GM21528 (cell line): Measurements from ENCODE around the gene HOXA3.

ENCODE experiments used
- ATAC-seq: cut with Tn5 transposase; IDR thresholded peaks from one replicate; pipeline ENCODE4 v1.9.1; 2021; ENCODE audit warnings: mild to moderate bottlenecking, moderate library complexity; ENCODE audit not compliant: unreplicated experiment, low FRiP score

Gene HOXA3

GRCh38 chr7:27117887-27118491 is 34.4 kb downstream of the HOXA3 start:
- no peak for ATAC-seq

- no peak for ATAC-seq
Observed at GRCh38 chr7:27116962-27117886, 35.2 kb downstream of the HOXA3 start.

GRCh38 chr7:27116031-27116961 is 36.1 kb downstream of the HOXA3 start:
- ATAC-seq, result no peak

GRCh38 chr7:27115221-27116026 is 37.0 kb downstream of the HOXA3 start:
- no peak for ATAC-seq

- no peak for ATAC-seq
Observed at GRCh38 chr7:27114881-27115220, 37.5 kb downstream of the HOXA3 start.

GRCh38 chr7:27113991-27114769 is 38.2 kb downstream of the HOXA3 start:
- ATAC-seq, result no peak

- ATAC-seq, result no peak
Observed at GRCh38 chr7:27112955-27113949, 39.1 kb downstream of the HOXA3 start.

GRCh38 chr7:27112361-27112760 is 40.0 kb downstream of the HOXA3 start:
- ATAC-seq, result no peak

- ATAC-seq, result no peak
Observed at GRCh38 chr7:27111751-27112277, 40.6 kb downstream of the HOXA3 start.

GRCh38 chr7:27111042-27111750 is 41.2 kb downstream of the HOXA3 start:
- no peak for ATAC-seq

- ATAC-seq, result no peak
Observed at GRCh38 chr7:27110186-27111031, 42.0 kb downstream of the HOXA3 start.

- no peak for ATAC-seq
Observed at GRCh38 chr7:27109466-27110185, 42.8 kb downstream of the HOXA3 start.

- no peak for ATAC-seq
Observed at GRCh38 chr7:27108390-27109127, 43.8 kb downstream of the HOXA3 start.

- ATAC-seq, result no peak
Observed at GRCh38 chr7:27107391-27108381, 44.7 kb downstream of the HOXA3 start.
